ENCODE data around the gene SNAP29. TPM values are rescaled to one million over a fixed set of nuclear protein-coding genes. Genes with fewer than 3 reads are reported as not detected.

The SNAP29 gene
- total and polyA plus RNA-seq, 9 of the 15 experiments (the other 6 are each of a cell fraction or from before 2014, with no cell fraction given): 19.5 to 250 (median 75.9) TPM

DNA sequence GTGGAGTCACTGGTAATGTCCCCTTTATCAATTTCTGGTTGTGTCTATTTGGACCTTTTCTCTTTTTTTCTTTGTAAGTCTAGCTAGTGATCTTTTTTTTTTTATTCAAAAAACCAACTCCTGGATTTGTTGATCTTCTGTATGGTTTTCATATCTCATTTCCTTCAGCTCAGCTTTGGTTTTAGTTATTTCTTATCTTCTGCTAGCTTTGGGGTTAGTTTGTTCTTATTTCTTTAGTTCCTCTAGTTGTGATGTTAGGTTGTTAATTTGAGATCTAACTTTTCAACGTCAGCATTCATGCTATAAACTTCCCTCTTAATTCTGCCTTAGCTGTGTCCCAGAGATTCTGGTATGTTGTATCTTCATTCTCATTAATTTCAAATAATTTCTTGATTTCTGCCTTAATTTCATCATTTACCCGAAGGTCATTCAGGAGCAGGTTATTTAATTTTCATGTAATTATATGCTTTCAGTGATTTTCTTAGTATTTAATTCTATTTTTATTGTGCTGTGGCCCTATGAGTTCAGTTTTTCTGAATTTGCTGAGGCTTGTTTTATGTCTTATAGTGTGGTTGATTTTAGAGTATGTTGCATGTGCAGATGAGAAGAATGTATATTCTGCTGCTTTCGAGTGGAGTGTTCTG is 29.2 kb upstream of the SNAP29 start:
- Histone ChIP-seq H4K20me1 (replicated peaks; ENCODE audit: control insufficient read depth, insufficient read depth, low read length) (no peaks in the 10 kb centered on the region), H3K4me2 (ENCODE audit: insufficient read depth, low read length) (no peak overlapping the region), H3K4me1 (replicated peaks in 1 of 2; ENCODE audit: control insufficient read depth in 2 of 2, insufficient read depth in 2 of 2, low read length in 2 of 2) (peaks cover 0 to 3% of the 10 kb centered on the region in 2 experiments; a peak in 1 of 5 replicates), H3K27ac (ENCODE audit: extremely low read depth, low read depth, low read length) (no peak overlapping the region), H3K27me3 (ENCODE audit: control insufficient read depth in 2 of 2, insufficient read depth in 2 of 2, low read length in 2 of 2) (no peaks in the 10 kb centered on the region), H2AFZ (ENCODE audit: low read depth, low read length) (no peak overlapping the region), H3K4me3 (no peak overlapping the region), H3K9ac (ENCODE audit: insufficient read depth in 1 of 2, low read depth in 2 of 2, low read length in 2 of 2) (no peak overlapping the region), H3K9me1 (ENCODE audit: control insufficient read depth, insufficient read depth, low read length) (no peaks in the 10 kb centered on the region), H3K36me3 (ENCODE audit: control insufficient read depth, insufficient read depth, low read length) (peaks cover 59% of the 10 kb centered on the region), H3K9me3 (replicated peaks; ENCODE audit: control insufficient read depth, insufficient read depth, low read depth, low read length) (no peaks in the 10 kb centered on the region), H3K79me2 (ENCODE audit: control insufficient read depth, insufficient read depth, low read length) (no peaks in the 10 kb centered on the region)
- DNase-seq (ENCODE audit: extremely low read depth in 1 of 4, low spot score in 3 of 4): no peak
- CTCF ChIA-PET (ENCODE audit: low intra/inter-chr PET ratio): no interaction called here
- POLR2A ChIA-PET: interaction anchor here (0.6 to 13.8 kb wide), 6 partner anchors 5 to 30 kb away, joined by 3 to 172 read pairs (median 4); no protein-coding TSS in a partner anchor
- WGBS (ENCODE audit: insufficient coverage, low coverage, missing lambda C conversion rate): 76% methylated on average over 3 of the region's 3 CpGs
- in situ Hi-C loops (cut with MboI) (no loop called here), intact Hi-C loops (cut with micrococcal nuclease) (no loop called here)
- BruUV-seq (replicated peaks): no TSS peak
- FAIRE-seq: no peak
- ATAC-seq: no peak
- TF ChIP-seq, protein P1, sequence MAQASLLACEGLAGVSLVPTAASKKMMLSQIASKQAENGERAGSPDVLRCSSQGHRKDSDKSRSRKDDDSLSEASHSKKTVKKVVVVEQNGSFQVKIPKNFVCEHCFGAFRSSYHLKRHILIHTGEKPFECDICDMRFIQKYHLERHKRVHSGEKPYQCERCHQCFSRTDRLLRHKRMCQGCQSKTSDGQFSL (CRISPR knock-in tag; IDR thresholded peaks at IDR 0.05): no peak
- TF ChIP-seq, protein P1 (tag; IDR thresholded peaks at IDR 0.05): no peak
- TF ChIP-seq FUS (optimal IDR thresholded peaks at IDR 0.05; ENCODE audit: low read depth, low read length) (no peak), ZNF165 (CRISPR knock-in tag; IDR thresholded peaks at IDR 0.05; ENCODE audit: borderline replicate concordance) (no peak), ILK (tag; IDR thresholded peaks at IDR 0.05; ENCODE audit: borderline replicate concordance, low read depth) (no peak), RFX5 (IDR thresholded peaks at IDR 0.05; ENCODE audit: low read depth, low read length) (no peak), HLTF (IDR thresholded peaks at IDR 0.05) (peak; percentile 28; the same call in 1 of the 2 replicates)
- TF ChIP-seq, protein P2, sequence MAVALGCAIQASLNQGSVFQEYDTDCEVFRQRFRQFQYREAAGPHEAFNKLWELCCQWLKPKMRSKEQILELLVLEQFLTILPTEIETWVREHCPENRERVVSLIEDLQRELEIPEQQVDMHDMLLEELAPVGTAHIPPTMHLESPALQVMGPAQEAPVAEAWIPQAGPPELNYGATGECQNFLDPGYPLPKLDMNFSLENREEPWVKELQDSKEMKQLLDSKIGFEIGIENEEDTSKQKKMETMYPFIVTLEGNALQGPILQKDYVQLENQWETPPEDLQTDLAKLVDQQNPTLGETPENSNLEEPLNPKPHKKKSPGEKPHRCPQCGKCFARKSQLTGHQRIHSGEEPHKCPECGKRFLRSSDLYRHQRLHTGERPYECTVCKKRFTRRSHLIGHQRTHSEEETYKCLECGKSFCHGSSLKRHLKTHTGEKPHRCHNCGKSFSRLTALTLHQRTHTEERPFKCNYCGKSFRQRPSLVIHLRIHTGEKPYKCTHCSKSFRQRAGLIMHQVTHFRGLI (CRISPR knock-in tag; IDR thresholded peaks at IDR 0.05): no peak
- TF ChIP-seq, protein P3, sequence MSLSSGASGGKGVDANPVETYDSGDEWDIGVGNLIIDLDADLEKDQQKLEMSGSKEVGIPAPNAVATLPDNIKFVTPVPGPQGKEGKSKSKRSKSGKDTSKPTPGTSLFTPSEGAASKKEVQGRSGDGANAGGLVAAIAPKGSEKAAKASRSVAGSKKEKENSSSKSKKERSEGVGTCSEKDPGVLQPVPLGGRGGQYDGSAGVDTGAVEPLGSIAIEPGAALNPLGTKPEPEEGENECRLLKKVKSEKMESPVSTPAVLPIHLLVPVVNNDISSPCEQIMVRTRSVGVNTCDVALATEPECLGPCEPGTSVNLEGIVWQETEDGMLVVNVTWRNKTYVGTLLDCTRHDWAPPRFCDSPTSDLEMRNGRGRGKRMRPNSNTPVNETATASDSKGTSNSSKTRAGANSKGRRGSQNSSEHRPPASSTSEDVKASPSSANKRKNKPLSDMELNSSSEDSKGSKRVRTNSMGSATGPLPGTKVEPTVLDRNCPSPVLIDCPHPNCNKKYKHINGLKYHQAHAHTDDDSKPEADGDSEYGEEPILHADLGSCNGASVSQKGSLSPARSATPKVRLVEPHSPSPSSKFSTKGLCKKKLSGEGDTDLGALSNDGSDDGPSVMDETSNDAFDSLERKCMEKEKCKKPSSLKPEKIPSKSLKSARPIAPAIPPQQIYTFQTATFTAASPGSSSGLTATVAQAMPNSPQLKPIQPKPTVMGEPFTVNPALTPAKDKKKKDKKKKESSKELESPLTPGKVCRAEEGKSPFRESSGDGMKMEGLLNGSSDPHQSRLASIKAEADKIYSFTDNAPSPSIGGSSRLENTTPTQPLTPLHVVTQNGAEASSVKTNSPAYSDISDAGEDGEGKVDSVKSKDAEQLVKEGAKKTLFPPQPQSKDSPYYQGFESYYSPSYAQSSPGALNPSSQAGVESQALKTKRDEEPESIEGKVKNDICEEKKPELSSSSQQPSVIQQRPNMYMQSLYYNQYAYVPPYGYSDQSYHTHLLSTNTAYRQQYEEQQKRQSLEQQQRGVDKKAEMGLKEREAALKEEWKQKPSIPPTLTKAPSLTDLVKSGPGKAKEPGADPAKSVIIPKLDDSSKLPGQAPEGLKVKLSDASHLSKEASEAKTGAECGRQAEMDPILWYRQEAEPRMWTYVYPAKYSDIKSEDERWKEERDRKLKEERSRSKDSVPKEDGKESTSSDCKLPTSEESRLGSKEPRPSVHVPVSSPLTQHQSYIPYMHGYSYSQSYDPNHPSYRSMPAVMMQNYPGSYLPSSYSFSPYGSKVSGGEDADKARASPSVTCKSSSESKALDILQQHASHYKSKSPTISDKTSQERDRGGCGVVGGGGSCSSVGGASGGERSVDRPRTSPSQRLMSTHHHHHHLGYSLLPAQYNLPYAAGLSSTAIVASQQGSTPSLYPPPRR (CRISPR knock-in tag; IDR thresholded peaks at IDR 0.05; ENCODE audit: borderline replicate concordance): no peak
- TF ChIP-seq, protein P4, sequence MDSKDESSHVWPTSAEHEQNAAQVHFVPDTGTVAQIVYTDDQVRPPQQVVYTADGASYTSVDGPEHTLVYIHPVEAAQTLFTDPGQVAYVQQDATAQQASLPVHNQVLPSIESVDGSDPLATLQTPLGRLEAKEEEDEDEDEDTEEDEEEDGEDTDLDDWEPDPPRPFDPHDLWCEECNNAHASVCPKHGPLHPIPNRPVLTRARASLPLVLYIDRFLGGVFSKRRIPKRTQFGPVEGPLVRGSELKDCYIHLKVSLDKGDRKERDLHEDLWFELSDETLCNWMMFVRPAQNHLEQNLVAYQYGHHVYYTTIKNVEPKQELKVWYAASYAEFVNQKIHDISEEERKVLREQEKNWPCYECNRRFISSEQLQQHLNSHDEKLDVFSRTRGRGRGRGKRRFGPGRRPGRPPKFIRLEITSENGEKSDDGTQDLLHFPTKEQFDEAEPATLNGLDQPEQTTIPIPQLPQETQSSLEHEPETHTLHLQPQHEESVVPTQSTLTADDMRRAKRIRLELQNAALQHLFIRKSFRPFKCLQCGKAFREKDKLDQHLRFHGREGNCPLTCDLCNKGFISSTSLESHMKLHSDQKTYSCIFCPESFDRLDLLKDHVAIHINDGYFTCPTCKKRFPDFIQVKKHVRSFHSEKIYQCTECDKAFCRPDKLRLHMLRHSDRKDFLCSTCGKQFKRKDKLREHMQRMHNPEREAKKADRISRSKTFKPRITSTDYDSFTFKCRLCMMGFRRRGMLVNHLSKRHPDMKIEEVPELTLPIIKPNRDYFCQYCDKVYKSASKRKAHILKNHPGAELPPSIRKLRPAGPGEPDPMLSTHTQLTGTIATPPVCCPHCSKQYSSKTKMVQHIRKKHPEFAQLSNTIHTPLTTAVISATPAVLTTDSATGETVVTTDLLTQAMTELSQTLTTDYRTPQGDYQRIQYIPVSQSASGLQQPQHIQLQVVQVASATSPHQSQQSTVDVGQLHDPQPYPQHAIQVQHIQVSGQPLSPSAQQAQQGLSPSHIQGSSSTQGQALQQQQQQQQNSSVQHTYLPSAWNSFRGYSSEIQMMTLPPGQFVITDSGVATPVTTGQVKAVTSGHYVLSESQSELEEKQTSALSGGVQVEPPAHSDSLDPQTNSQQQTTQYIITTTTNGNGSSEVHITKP (IDR thresholded peaks at IDR 0.05; ENCODE audit: partially characterized antibody): no peak
